ENCODE results near the gene KNDC1. TPM values are rescaled to one million over a fixed set of nuclear protein-coding genes. Genes with fewer than 3 reads are reported as not detected.

KNDC1 gene
- total and polyA plus RNA-seq, 2 donors (not counting 3 experiments of a cell fraction or from before 2014, with no cell fraction given): not detected

DNA sequence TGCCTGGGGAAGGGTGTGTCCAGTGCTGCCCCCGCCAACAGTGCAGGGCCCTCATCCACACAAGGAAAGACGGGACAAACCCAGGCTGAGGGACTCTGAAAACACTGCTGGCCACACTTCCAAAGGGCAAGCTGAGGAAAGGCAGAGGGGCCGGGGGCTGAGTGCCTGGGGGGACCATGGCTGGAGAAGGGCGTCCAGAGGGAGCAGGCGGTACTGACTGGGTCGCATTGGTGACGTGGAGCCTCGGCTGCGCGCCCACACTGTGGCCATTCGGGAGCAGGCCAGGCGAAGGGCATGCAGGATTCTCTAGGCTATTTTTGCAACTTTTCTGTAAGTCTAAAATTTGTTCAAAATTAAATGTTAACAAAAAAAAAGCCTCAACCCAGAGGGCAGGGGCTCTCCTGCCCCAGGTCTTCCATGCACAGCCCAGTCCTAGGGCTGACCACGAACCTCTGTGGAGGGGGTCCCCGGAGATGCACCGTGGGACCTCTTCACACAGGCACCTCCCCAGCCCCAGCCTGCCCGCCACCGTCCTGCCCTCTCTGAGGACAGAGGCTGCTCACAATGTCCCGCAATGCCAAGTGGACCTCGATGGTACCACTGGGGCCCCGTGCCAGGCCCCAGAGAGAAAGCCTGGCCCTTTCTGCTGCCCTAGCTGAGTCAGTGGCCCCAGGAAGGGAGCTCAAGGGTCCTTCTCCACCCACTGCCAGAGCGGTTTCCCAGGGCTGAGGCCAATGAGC lies 106.2 kb downstream of the KNDC1 start:
- H3K9me3 ChIP-seq (replicated peaks; ENCODE audit: control insufficient read depth, insufficient read depth, low read length): no peaks in the 10 kb centered on the region
- no peaks in the 10 kb centered on the region for H4K20me1 ChIP-seq (replicated peaks; ENCODE audit: control insufficient read depth, extremely low read depth, insufficient read depth, low read length)
- H3K27me3 ChIP-seq (ENCODE audit: control insufficient read depth in 2 of 2, insufficient read depth in 2 of 2, low read length in 2 of 2): peaks cover 0 to 4% of the 10 kb centered on the region in 2 experiments
- ChIA-PET POLR2A (no interaction called here), CTCF (interaction anchor here (1.3 to 1.6 kb wide), 2 partner anchors 9 to 42 kb away, joined by 5 to 6 read pairs; no protein-coding TSS in a partner anchor)
- intact Hi-C loops (cut with micrococcal nuclease): no loop called here
- no peak overlapping the region for H3K4me2 ChIP-seq (ENCODE audit: insufficient read depth, low read length)
- no peaks in the 10 kb centered on the region for H3K36me3 ChIP-seq (ENCODE audit: control insufficient read depth in 2 of 2, extremely low read depth in 1 of 2, insufficient read depth in 2 of 2, low read length in 2 of 2)
- no peak overlapping the region for H2AFZ ChIP-seq (ENCODE audit: low read depth, low read length)
- no peaks in the 10 kb centered on the region for H3K9me1 ChIP-seq (replicated peaks; ENCODE audit: control insufficient read depth, extremely low read depth, insufficient read depth, low read length)
- H3K79me2 ChIP-seq (ENCODE audit: control insufficient read depth, insufficient read depth, low read length): no peaks in the 10 kb centered on the region
- dilution Hi-C loops (cut with MboI; ENCODE audit: extremely low pct_ligation_motif_present, low sequenced_read_pairs): no loop called here
- DNase-seq (ENCODE audit: low read depth, low spot score) (no peak), FAIRE-seq (no peak)
- H3K9ac ChIP-seq (replicated peaks; ENCODE audit: extremely low read depth, insufficient read depth, low read length): no peak overlapping the region
- peaks cover 3% of the 10 kb centered on the region for H3K4me1 ChIP-seq (ENCODE audit: control insufficient read depth, extremely low read depth, insufficient read depth, low read length)
- TF ChIP-seq FOS (IDR thresholded peaks at IDR 0.05; ENCODE audit: borderline replicate concordance, insufficient read depth, low read length): no peak
- no peak for TF ChIP-seq JUN (IDR thresholded peaks at IDR 0.05; ENCODE audit: borderline replicate concordance, insufficient read depth, insufficient read length, low read depth)
- TF ChIP-seq POLR2A (IDR thresholded peaks at IDR 0.05; ENCODE audit: low read depth, low read length): no peak
- no peak for TF ChIP-seq POLR2AphosphoS5 (IDR thresholded peaks at IDR 0.05; ENCODE audit: insufficient read depth, low read depth, low read length)
- no peak overlapping the region for H3K4me3 ChIP-seq (replicated peaks in 1 of 3; ENCODE audit: insufficient read depth in 1 of 3, low read depth in 1 of 3, low read length in 3 of 3)
- no TSS peak for BruUV-seq (replicated peaks)
- H3K27ac ChIP-seq (ENCODE audit: insufficient read depth, low read depth, low read length): no peak overlapping the region

DNA sequence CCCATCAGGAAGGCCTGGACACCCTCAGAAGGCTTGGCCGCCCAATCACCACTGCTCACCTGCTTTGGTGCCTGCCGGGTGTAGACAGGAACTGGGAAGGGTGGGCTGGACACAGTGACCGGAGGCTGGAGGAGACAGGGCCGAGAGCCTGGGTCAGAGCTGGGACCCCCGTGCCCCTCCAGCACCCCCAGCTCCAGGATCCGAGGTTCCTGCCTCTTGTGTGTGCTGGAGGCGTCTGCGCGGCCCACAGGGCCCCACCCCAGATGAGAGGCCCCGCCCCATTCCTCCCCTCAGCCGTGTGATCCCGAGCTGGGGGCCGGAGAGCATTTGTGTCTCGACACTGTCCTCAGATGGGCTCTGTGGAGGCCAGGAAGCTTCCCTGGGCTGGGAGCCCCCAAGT lies 107.3 kb downstream of the KNDC1 start:
- no peaks in the 10 kb centered on the region for H3K9me1 ChIP-seq (replicated peaks; ENCODE audit: control insufficient read depth, extremely low read depth, insufficient read depth, low read length)
- H3K4me3 ChIP-seq (replicated peaks in 1 of 3; ENCODE audit: insufficient read depth in 1 of 3, low read depth in 1 of 3, low read length in 3 of 3): no peak overlapping the region
- FAIRE-seq (no peak), DNase-seq (ENCODE audit: low read depth, low spot score) (no peak)
- POLR2A ChIA-PET: no interaction called here
- no peak overlapping the region for H3K4me2 ChIP-seq (ENCODE audit: insufficient read depth, low read length)
- no peaks in the 10 kb centered on the region for H3K9me3 ChIP-seq (replicated peaks; ENCODE audit: control insufficient read depth, insufficient read depth, low read length)
- H3K9ac ChIP-seq (replicated peaks; ENCODE audit: extremely low read depth, insufficient read depth, low read length): no peak overlapping the region
- TF ChIP-seq MYC (IDR thresholded peaks at IDR 0.05; ENCODE audit: low read depth, low read length) (no peak), EZH2 (IDR thresholded peaks at IDR 0.05; ENCODE audit: borderline replicate concordance, low read depth, low read length, severe bottlenecking) (no peak), POLR2AphosphoS5 (IDR thresholded peaks at IDR 0.05; ENCODE audit: insufficient read depth, low read depth, low read length) (no peak), GATA2 (IDR thresholded peaks at IDR 0.05; ENCODE audit: insufficient read depth, insufficient read length, low read depth, low read length) (no peak), JUN (IDR thresholded peaks at IDR 0.05; ENCODE audit: borderline replicate concordance, insufficient read depth, insufficient read length, low read depth) (no peak), FOS (IDR thresholded peaks at IDR 0.05; ENCODE audit: borderline replicate concordance, insufficient read depth, low read length) (no peak), POLR2A (IDR thresholded peaks at IDR 0.05; ENCODE audit: low read depth, low read length) (no peak)
- TF ChIP-seq, protein P1, sequence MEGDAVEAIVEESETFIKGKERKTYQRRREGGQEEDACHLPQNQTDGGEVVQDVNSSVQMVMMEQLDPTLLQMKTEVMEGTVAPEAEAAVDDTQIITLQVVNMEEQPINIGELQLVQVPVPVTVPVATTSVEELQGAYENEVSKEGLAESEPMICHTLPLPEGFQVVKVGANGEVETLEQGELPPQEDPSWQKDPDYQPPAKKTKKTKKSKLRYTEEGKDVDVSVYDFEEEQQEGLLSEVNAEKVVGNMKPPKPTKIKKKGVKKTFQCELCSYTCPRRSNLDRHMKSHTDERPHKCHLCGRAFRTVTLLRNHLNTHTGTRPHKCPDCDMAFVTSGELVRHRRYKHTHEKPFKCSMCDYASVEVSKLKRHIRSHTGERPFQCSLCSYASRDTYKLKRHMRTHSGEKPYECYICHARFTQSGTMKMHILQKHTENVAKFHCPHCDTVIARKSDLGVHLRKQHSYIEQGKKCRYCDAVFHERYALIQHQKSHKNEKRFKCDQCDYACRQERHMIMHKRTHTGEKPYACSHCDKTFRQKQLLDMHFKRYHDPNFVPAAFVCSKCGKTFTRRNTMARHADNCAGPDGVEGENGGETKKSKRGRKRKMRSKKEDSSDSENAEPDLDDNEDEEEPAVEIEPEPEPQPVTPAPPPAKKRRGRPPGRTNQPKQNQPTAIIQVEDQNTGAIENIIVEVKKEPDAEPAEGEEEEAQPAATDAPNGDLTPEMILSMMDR (IDR thresholded peaks at IDR 0.05; ENCODE audit: extremely low read depth in 1 of 2, insufficient read depth in 1 of 2, low read depth in 1 of 2, low read length in 2 of 2): no peak
- TF ChIP-seq, protein P2, sequence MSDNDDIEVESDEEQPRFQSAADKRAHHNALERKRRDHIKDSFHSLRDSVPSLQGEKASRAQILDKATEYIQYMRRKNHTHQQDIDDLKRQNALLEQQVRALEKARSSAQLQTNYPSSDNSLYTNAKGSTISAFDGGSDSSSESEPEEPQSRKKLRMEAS (IDR thresholded peaks at IDR 0.05; ENCODE audit: insufficient read depth, insufficient read length): no peak
- BruUV-seq (replicated peaks): no TSS peak
- no peaks in the 10 kb centered on the region for H3K79me2 ChIP-seq (ENCODE audit: control insufficient read depth, insufficient read depth, low read length)
- H2AFZ ChIP-seq (ENCODE audit: low read depth, low read length): no peak overlapping the region
- H4K20me1 ChIP-seq (replicated peaks; ENCODE audit: control insufficient read depth, extremely low read depth, insufficient read depth, low read length): no peaks in the 10 kb centered on the region
- dilution Hi-C loops (cut with MboI; ENCODE audit: extremely low pct_ligation_motif_present, low sequenced_read_pairs) (no loop called here), intact Hi-C loops (cut with micrococcal nuclease) (no loop called here)
- H3K4me1 ChIP-seq (ENCODE audit: control insufficient read depth, extremely low read depth, insufficient read depth, low read length): no peaks in the 10 kb centered on the region
- H3K36me3 ChIP-seq (ENCODE audit: control insufficient read depth in 2 of 2, extremely low read depth in 1 of 2, insufficient read depth in 2 of 2, low read length in 2 of 2): no peaks in the 10 kb centered on the region
- no peak overlapping the region for H3K27ac ChIP-seq (ENCODE audit: insufficient read depth, low read depth, low read length)
- peaks cover 0 to 4% of the 10 kb centered on the region in 2 experiments for H3K27me3 ChIP-seq (ENCODE audit: control insufficient read depth in 2 of 2, insufficient read depth in 2 of 2, low read length in 2 of 2)
- CTCF ChIA-PET: interaction anchor here (1.0 to 1.6 kb wide), 2 partner anchors 10 to 41 kb away, joined by 4 to 5 read pairs; no protein-coding TSS in a partner anchor
